Testis (tissue), 2 donors: ENCODE measurements around the gene SLC7A6.

Source experiments
- CTCF ChIP-seq, 3 experiments: fragments of 450-650 bp in 2 of 3; fragments of 200-600 bp in 1 of 3; sonication (generic) in 1 of 3; IDR thresholded peaks; one replicate each; pipeline ENCODE4 v1.5.1; 2016 to 2019; ENCODE audit warnings: antibody characterized with exemption in 3 of 3, mild to moderate bottlenecking in 2 of 3, moderate library complexity in 1 of 3
- POLR2A ChIP-seq: fragments of 450-650 bp; IDR thresholded peaks from one replicate; pipeline ENCODE4 v1.6.1; 2017; ENCODE audit warnings: antibody characterized with exemption, mild to moderate bottlenecking, moderate library complexity

GRCh38 chr16:68217506-68217905, 46.8 kb upstream of the SLC7A6 start:
- no peak for TF ChIP-seq POLR2A
- TF ChIP-seq CTCF (IDR thresholded peaks at IDR 0.05) = no peak
